Measurements from ENCODE around the gene CSMD2. TPM values are rescaled to one million over a fixed set of nuclear protein-coding genes. Genes with fewer than 3 reads are reported as not detected.
"Not testable (repeated sequence)": the region's sequence is repeated elsewhere in the genome, so short reads cannot be mapped to it uniquely, and the experiment has no call there.

Gene CSMD2
- polyA plus RNA-seq, 1 experiment: 2.3 TPM

GRCh38 chr1:34190692-34191091, 25.7 kb upstream of the CSMD2 start:
- H3K4me3 ChIP-seq (ENCODE audit: low read depth, low read length): no peak overlapping the region
- ChIA-PET POLR2A (no interaction called here), CTCF (no interaction called here)
- H3K9me3 ChIP-seq (ENCODE audit: control insufficient read depth, insufficient read depth, low read length): peaks cover 4% of the 10 kb centered on the region
- peaks cover 4% of the 10 kb centered on the region for H3K27me3 ChIP-seq (ENCODE audit: control insufficient read depth, insufficient read depth, low read length)
- TF ChIP-seq CTCF (IDR thresholded peaks at IDR 0.05; ENCODE audit: low read depth, low read length): no peak
- DNase-seq (ENCODE audit: low read depth, low spot score): no peak
- no peak overlapping the region for H3K27ac ChIP-seq (ENCODE audit: low read depth, low read length)

- Histone ChIP-seq H3K27ac (ENCODE audit: low read depth, low read length) (no peak overlapping the region), H3K4me3 (ENCODE audit: low read depth, low read length) (no peak overlapping the region), H3K27me3 (ENCODE audit: control insufficient read depth, insufficient read depth, low read length) (peaks cover 4% of the 10 kb centered on the region), H3K9me3 (ENCODE audit: control insufficient read depth, insufficient read depth, low read length) (peaks cover 4% of the 10 kb centered on the region)
- ChIA-PET POLR2A (no interaction called here), CTCF (no interaction called here)
- DNase-seq (ENCODE audit: low read depth, low spot score): no peak
- TF ChIP-seq CTCF (IDR thresholded peaks at IDR 0.05; ENCODE audit: low read depth, low read length): no peak
Measured at GRCh38 chr1:34188985-34189384, 24.0 kb upstream of the CSMD2 start.

GRCh38 chr1:34188418-34188817, 23.4 kb upstream of the CSMD2 start:
- ChIA-PET CTCF (no interaction called here), POLR2A (no interaction called here)
- TF ChIP-seq CTCF (IDR thresholded peaks at IDR 0.05; ENCODE audit: low read depth, low read length): no peak

GRCh38 chr1:34186741-34187494, 21.9 kb upstream of the CSMD2 start:
- Histone ChIP-seq H3K27ac (ENCODE audit: low read depth, low read length) (no peak overlapping the region), H3K9me3 (ENCODE audit: control insufficient read depth, insufficient read depth, low read length) (peaks cover 2% of the 10 kb centered on the region), H3K27me3 (ENCODE audit: control insufficient read depth, insufficient read depth, low read length) (peaks cover 2% of the 10 kb centered on the region), H3K4me3 (ENCODE audit: low read depth, low read length) (no peak overlapping the region)
- DNase-seq (ENCODE audit: low read depth, low spot score): no peak
- POLR2A ChIA-PET: no interaction called here
- CTCF ChIA-PET: no interaction called here
- TF ChIP-seq CTCF (IDR thresholded peaks at IDR 0.05; ENCODE audit: low read depth, low read length): no peak

More at GRCh38 chr1:34188418-34188817, 23.4 kb upstream of the CSMD2 start:
- Histone ChIP-seq H3K27me3 (ENCODE audit: control insufficient read depth, insufficient read depth, low read length) (peaks cover 4% of the 10 kb centered on the region), H3K27ac (ENCODE audit: low read depth, low read length) (no peak overlapping the region), H3K4me3 (ENCODE audit: low read depth, low read length) (no peak overlapping the region), H3K9me3 (ENCODE audit: control insufficient read depth, insufficient read depth, low read length) (peaks cover 4% of the 10 kb centered on the region)
- DNase-seq (ENCODE audit: low read depth, low spot score): no peak

- H3K9me3 ChIP-seq (ENCODE audit: control insufficient read depth, insufficient read depth, low read length); H3K27ac ChIP-seq (ENCODE audit: low read depth, low read length); POLR2A ChIA-PET; CTCF ChIA-PET; DNase-seq (ENCODE audit: low read depth, low spot score); H3K27me3 ChIP-seq (ENCODE audit: control insufficient read depth, insufficient read depth, low read length); H3K4me3 ChIP-seq (ENCODE audit: low read depth, low read length): not testable (repeated sequence)
Measured at GRCh38 chr1:34183381-34183780, 18.4 kb upstream of the CSMD2 start.
